ENCODE measurements around the gene SPEG.

- TF ChIP-seq RARB (CRISPR knock-in tag; IDR thresholded peaks at IDR 0.05) (no peak), TOX (CRISPR knock-in tag; IDR thresholded peaks at IDR 0.05; ENCODE audit: borderline replicate concordance) (no peak), CSDC2 (CRISPR knock-in tag; IDR thresholded peaks at IDR 0.05) (no peak), ISL1 (CRISPR knock-in tag; IDR thresholded peaks at IDR 0.05) (no peak), CREB5 (CRISPR knock-in tag; IDR thresholded peaks at IDR 0.05; ENCODE audit: low read depth) (no peak), SNAI2 (CRISPR knock-in tag; IDR thresholded peaks at IDR 0.05) (no peak), PPARA (CRISPR knock-in tag; IDR thresholded peaks at IDR 0.05; ENCODE audit: borderline replicate concordance) (no peak), CSRNP3 (CRISPR knock-in tag; IDR thresholded peaks at IDR 0.05) (no peak), TCF4 (CRISPR knock-in tag; IDR thresholded peaks at IDR 0.05; ENCODE audit: borderline replicate concordance) (no peak), PATZ1 (CRISPR knock-in tag; IDR thresholded peaks at IDR 0.05; ENCODE audit: borderline replicate concordance) (no peak), ZNF8 (CRISPR knock-in tag; IDR thresholded peaks at IDR 0.05) (no peak), ZC3H10 (CRISPR knock-in tag; IDR thresholded peaks at IDR 0.05) (no peak)
Observed at GRCh38 chr2:219420687-219421086, 14.0 kb upstream of the SPEG start.

Data from SK-N-SH treated with all-trans-retinoic acid at 6 μM for 48 hours (cell line).